Islet precursor cell (in vitro differentiated cells): Measurements from ENCODE around the gene TRIM33.
"Not testable (repeated sequence)": the region's sequence is repeated elsewhere in the genome, so short reads cannot be mapped to it uniquely, and the experiment has no call there.

Source experiments
- DNase-seq: peaks from one replicate; pipeline ENCODE4 v3.0.0-alpha.2; 2018

The TRIM33 gene

DNA sequence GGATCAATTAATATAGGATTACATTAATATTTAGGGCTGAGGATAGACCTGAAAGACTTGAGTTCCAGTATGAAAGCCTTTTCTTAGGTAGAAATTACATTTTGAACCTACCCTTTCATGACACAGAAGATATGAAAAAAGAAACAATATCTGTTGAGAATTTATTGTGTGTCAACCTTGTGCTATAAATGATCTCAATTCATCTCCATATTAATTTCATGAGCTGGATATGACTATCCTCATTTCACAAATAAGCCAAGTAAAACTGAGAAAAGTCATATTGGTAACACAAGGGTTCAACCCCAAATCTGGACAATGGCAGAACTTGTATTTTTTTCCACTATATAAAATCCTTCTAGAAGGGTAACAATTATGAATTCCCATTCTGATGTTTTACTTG, 120.0 kb downstream of the TRIM33 start:
- DNase-seq: no peak

DNA sequence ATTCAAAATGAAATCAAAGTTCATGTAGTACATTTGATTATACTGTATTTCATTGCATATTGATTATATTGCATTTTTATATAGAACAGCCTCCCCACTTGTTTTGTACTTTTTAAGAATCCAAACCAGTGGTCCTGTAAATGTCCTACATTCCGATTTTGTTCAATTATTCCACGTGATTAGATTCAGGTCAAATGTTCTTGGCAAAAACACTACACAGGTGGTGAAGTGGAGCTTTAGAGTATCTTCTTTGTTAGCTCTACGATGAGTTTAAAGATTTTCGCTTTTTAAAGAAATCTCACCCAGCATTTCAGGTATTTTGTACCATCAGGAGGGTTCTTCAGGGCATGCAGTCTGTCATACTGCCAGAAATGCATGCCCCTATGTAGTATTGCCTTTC, 120.6 kb downstream of the TRIM33 start:
- DNase-seq: no peak

DNA sequence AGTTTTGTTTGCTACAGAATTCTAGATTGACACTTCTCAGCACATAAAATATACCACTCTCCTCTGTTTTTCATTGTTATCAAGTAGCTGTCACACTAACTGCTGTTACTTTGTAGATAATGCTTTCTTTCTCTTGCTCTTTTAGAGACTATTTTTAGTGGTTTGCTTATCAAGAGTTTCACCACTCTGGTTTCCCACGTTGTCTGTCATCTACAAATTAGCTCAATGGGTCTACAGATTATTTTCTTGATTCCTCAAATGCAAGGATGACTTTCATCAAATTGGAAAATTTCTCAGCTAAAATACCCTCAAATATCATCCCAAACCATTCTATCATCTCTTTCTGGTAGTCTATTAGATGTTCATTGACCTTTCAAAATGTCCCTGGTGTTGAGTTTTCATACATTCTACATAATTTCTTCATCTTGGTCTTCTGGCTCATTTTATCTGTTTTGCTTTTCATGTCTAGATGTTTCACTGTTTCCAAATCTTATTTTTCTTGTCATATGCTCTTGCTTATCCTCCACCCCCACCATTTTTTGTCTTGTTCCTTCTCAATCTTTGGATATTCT, 122.5 kb downstream of the TRIM33 start:
- DNase-seq: no peak

DNA sequence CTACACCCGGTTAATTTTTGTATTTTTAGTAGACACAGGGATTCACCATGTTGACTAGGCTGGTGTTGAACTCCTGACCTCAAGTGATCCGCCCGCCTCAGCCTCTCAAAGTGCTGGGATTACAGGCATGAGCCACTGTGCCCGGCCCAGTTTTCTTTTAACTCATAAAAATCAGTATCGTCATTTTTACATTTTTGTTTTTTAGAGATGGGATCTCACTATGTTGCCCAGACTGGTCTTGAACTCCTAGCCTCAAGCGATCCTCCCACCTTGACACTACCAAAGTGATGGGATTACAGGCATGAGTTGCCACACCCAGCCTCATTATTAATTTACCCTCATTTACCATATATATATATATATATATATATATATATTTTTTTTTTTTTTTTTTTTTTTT, 123.4 kb downstream of the TRIM33 start:
- DNase-seq: not testable (repeated sequence)

GRCh38 chr1:114387010-114387360, 124.0 kb downstream of the TRIM33 start:
- DNase-seq: no peak

GRCh38 chr1:114386129-114387009, 124.6 kb downstream of the TRIM33 start:
- DNase-seq: no peak

DNA sequence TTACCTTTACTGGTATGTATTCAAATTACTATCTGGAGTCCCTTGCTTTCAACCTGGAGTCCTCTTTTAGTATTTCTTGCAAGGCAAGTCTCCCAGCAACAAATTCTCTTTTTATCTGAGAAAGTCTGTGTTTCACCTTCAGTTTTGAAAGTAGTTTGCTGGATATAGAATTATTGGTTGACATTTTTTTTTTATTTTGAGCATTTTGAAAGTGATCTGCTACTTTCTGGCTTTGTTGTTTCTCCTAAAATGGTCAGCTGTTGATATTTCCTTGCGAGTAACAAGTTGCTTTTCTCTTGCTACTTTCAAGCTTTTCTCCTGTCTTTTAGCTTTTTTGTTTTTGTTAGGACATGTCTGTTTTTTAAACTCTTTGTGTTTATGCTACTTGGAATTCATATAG, 126.1 kb downstream of the TRIM33 start:
- DNase-seq: no peak

DNA sequence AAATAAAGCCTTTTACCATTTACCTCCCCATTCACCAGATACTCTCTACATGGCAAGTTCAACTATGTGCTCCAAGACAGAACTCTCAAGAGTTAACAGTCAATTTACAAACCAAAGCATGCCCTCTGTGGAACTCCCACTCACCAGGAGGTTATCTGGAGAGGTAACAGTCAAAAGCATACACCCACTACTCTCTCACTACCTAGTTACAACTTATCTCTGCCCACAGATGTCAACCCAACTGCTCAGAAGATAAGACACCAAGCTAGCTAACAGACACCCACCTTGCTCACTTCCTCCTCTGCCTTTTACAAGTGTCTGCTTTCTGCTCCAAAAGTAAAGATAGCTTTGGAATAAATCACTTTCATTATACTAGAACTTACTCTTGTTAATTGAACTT, 131.0 kb downstream of the TRIM33 start:
- no peak for DNase-seq

- DNase-seq: no peak
These were observed 131.6 kb downstream of the TRIM33 start for GRCh38 chr1:114379358-114379757.

DNA sequence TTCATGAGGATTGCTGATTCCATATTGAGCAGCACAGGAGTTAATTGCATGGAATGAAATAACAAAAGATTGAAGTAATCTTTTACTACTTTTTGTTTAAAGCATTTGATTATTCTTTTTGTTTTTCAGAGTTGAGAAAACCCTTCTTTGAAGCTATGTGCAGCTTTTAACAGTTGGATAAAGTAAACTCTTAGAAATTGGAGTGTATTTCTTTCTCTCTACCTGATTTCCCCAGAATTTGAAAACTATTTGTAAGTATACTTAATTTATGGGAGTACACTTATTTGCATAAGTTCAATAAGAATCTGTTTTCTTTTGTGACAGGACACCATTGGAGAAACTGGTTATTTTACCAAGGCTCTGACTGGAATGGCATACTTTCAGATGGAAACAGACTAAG, 133.6 kb downstream of the TRIM33 start:
- no peak for DNase-seq

GRCh38 chr1:114369930-114370329, 141.1 kb downstream of the TRIM33 start:
- DNase-seq: no peak

DNA sequence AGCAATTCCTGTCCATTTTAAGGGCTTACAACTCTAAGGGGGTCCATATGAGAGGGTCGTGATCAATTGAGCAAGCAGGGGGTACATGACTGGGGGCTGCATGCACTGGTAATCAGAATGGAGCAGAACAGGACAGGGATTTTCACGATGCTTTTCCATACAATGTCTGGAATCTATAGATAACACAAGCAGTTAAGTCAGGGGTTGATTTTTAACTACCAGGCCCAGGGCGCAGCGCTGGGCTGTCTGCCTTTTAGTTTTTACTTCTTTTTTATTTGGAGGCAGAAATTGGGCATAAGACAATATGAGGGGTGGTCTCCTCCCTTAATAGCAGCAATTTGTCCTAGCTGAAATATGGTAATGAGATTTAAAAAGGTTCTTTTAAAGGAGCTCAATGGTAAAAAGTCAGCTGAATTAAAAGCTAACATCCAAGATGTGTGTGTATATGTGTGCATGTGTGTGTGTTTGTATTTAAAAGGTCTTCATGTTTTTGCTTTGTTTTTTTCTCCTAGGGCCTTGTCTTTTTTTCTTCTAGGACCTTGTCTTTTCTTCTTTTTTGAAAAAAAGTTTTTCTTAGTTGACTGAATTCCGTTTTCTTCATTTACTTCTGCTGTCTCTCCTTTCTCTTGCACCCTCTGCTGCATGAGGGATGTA, 141.6 kb downstream of the TRIM33 start:
- DNase-seq: not testable (repeated sequence)

GRCh38 chr1:114368560-114369255, 142.3 kb downstream of the TRIM33 start:
- no peak for DNase-seq

- no peak for DNase-seq
These were observed 143.2 kb downstream of the TRIM33 start for GRCh38 chr1:114367810-114368209.

DNA sequence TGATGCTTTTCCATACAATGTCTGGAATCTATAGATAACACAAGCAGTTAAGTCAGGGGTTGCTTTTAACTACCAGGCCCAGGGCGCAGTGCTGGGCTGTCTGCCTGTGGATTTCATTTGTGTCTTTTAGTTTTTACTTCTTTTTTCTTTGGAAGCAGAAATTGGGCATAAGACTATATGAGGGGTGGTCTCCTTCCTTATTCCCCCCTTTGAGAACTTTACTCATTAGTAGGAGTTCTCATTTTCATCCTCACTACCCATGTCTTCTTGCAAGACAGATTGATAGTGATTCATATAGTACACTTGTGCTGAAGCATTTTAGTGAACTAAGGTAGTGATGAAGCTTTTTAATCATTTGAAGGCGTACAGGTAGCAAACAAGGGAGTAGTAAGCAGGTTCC, 147.8 kb downstream of the TRIM33 start:
- DNase-seq: not testable (repeated sequence)

DNA sequence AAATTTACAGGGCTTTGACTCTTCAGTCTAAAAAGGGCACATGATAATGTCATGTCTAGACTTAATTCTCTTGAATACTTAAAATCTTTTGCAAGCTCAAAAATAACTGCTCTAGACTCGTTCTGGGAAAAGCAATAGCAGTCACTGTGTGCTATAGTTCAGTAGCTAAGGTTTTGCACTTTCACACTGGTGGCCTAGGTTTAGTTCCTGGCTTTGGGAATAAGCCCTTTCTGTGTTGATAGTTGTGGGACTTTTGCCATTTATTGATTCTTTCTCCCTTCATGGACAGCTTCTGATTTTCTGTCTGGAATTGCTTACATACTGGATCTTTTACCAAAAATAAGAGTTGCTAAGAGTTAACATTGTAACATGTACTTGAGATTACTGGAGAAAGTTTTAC, 151.2 kb downstream of the TRIM33 start:
- DNase-seq: no peak

- no peak for DNase-seq
These were observed 155.8 kb downstream of the TRIM33 start for GRCh38 chr1:114355240-114355639.

- DNase-seq: no peak
These were observed 157.7 kb downstream of the TRIM33 start for GRCh38 chr1:114353262-114353661.

GRCh38 chr1:114352797-114353196, 158.2 kb downstream of the TRIM33 start:
- no peak for DNase-seq

GRCh38 chr1:114350731-114351445, 160.1 kb downstream of the TRIM33 start:
- no peak for DNase-seq

GRCh38 chr1:114349891-114350605, 161.0 kb downstream of the TRIM33 start:
- no peak for DNase-seq
